SK-N-SH (cell line): ENCODE results near the gene MAP1B. TPM values are rescaled to one million over a fixed set of nuclear protein-coding genes. Genes with fewer than 3 reads are reported as not detected.

Source experiments
- CTCF ChIA-PET: fragments of 300-600, 350-600 bp; formaldehyde crosslinking; extraction: SDS; loops from one replicate; lab custom pipeline; 2021; lab: Yijun Ruan, JAX
- POLR2A ChIA-PET: fragments of 350-600 bp; sonication (Branson Sonifier 250); formaldehyde crosslinking; extraction: SDS; loops from one replicate; lab custom pipeline; 2020; ENCODE audit warnings: antibody characterized with exemption, inconsistent platforms; lab: Yijun Ruan, JAX
- DNase-seq: peaks from one replicate; pipeline ENCODE4 v3.0.0; 2012
- H2AFZ ChIP-seq: fragments of 200-600 bp; sonication (generic); 2 replicates; pipeline ENCODE4 v1.8.1; 2016; ENCODE audit warnings: antibody characterized with exemption, mild to moderate bottlenecking, low read depth
- H3F3A ChIP-seq: fragments of 200-600 bp; sonication (generic); replicated peaks from 2 replicates; pipeline ENCODE3; 2016; ENCODE audit warnings: antibody characterized with exemption, mild to moderate bottlenecking; ENCODE audit not compliant: insufficient read depth
- H3K27ac ChIP-seq, 2 experiments: fragments of 200-500 bp in 1 of 2; fragments of 200-600 bp in 1 of 2; sonication (Bioruptor generic) in 1 of 2; sonication (generic), shearing (Covaris generic) in 1 of 2; 2 replicates each; pipeline versions ENCODE4 v1.5.1 to v1.6.1; 2014 to 2016; ENCODE audit warnings: low read depth in 2 of 2, inconsistent platforms in 1 of 2, low read length in 1 of 2, mild to moderate bottlenecking in 1 of 2, mixed read lengths in 1 of 2
- H3K27me3 ChIP-seq: fragments of 200-600 bp; sonication (generic), shearing (Covaris generic); 2 replicates; pipeline ENCODE4 v1.6.1; 2016; ENCODE audit warnings: mixed run types; ENCODE audit not compliant: insufficient read depth
- H3K36me3 ChIP-seq, 2 experiments: fragments of 200-500 bp in 1 of 2; fragments of 200-600 bp in 1 of 2; sonication (Bioruptor generic) in 1 of 2; sonication (generic) in 1 of 2; replicated peaks in 1 of 2; 2 replicates each; pipeline versions ENCODE3 to v1.5.1; 2014 to 2016; ENCODE audit warnings: low read length in 1 of 2, mild to moderate bottlenecking in 1 of 2; ENCODE audit not compliant: insufficient read depth in 2 of 2, control insufficient read depth in 1 of 2
- H3K4me1 ChIP-seq, 2 experiments: fragments of 200-500 bp in 1 of 2; fragments of 200-600 bp in 1 of 2; sonication (Bioruptor generic) in 1 of 2; sonication (generic), shearing (Covaris generic) in 1 of 2; 2 replicates each; pipeline versions ENCODE4 v1.5.1 to v1.6.1; 2014 to 2016; ENCODE audit warnings: low read depth in 1 of 2, low read length in 1 of 2, mixed run types in 1 of 2; ENCODE audit not compliant: insufficient read depth in 2 of 2, control insufficient read depth in 1 of 2
- H3K4me2 ChIP-seq: fragments of 200-600 bp; sonication (generic), shearing (Covaris generic); 2 replicates; pipeline ENCODE4 v1.6.1; 2017; ENCODE audit warnings: mixed run types
- H3K4me3 ChIP-seq, 2 experiments: fragments of 200-500 bp in 1 of 2; fragments of 200-600 bp in 1 of 2; sonication (Bioruptor generic) in 1 of 2; sonication (generic), shearing (Covaris generic) in 1 of 2; 2 replicates each; pipeline versions ENCODE4 v1.5.1 to v1.8.1; 2014 to 2016; ENCODE audit warnings: low read depth in 2 of 2, inconsistent platforms in 1 of 2, low read length in 1 of 2, mild to moderate bottlenecking in 1 of 2, mixed read lengths in 1 of 2, moderate library complexity in 1 of 2
- H3K79me2 ChIP-seq: fragments of 200-600 bp; sonication (generic); 2 replicates; pipeline ENCODE4 v1.8.1; 2017; ENCODE audit warnings: mild to moderate bottlenecking; ENCODE audit not compliant: insufficient read depth
- H3K9ac ChIP-seq: fragments of 200-600 bp; sonication (generic); 2 replicates; pipeline ENCODE4 v1.6.1; 2017; ENCODE audit warnings: mixed run types
- H3K9me2 ChIP-seq: fragments of 200-600 bp; sonication (generic); 2 replicates; pipeline ENCODE4 v1.6.1; 2017; ENCODE audit warnings: mixed run types
- H3K9me3 ChIP-seq: fragments of 200-600 bp; sonication (generic); 2 replicates; pipeline ENCODE4 v1.6.1; 2017; ENCODE audit warnings: mixed run types, mild to moderate bottlenecking, moderate library complexity
- H4K20me1 ChIP-seq: fragments of 200-600 bp; sonication (generic); 2 replicates; pipeline ENCODE4 v1.6.1; 2017; ENCODE audit warnings: mild to moderate bottlenecking, mixed run types; ENCODE audit not compliant: insufficient read depth
- JUND ChIP-seq: IDR thresholded peaks from 2 replicates; pipeline ENCODE4 v1.4.0; 2012
- MEF2A ChIP-seq: IDR thresholded peaks from 2 replicates; pipeline ENCODE4 v1.4.0; 2012; ENCODE audit warnings: low read depth, borderline replicate concordance
- NFIC ChIP-seq: IDR thresholded peaks from 2 replicates; pipeline ENCODE4 v1.4.0; 2012; ENCODE audit warnings: borderline replicate concordance
- RFX5 ChIP-seq: IDR thresholded peaks from 2 replicates; pipeline ENCODE4 v1.6.1; 2012; ENCODE audit warnings: mild to moderate bottlenecking, improper control_type of control experiment, low read length
- YY1 ChIP-seq: IDR thresholded peaks from 2 replicates; pipeline ENCODE4 v1.4.0; 2012; ENCODE audit warnings: low read depth, mild to moderate bottlenecking
- WGBS: methylation state at CpG from one replicate; pipeline ENCODE4 v1.1.6; 2017; ENCODE audit warnings: low lambda C conversion rate; 5-methylcytosine and 5-hydroxymethylcytosine counted together
- polyA plus RNA-seq, 3 experiments: library from polyadenylated mRNA; depleted of rRNA; stranded (reverse); fragments of >200 nt; gene quantifications; 2 replicates each; pipeline ENCODE4 v1.2.3, GENCODE V29; 2012
- TF ChIP-seq, protein P1 (sequence below): IDR thresholded peaks from 2 replicates; pipeline ENCODE4; 2012
- TF ChIP-seq, protein P2 (sequence below): IDR thresholded peaks from 2 replicates; pipeline ENCODE4 v1.6.1; 2012; ENCODE audit warnings: mild to moderate bottlenecking, low read depth, low read length, moderate library complexity

Gene MAP1B
- polyA plus RNA-seq, 1 of the 3 experiments (the other 2 are of a cell fraction) = 47.5 TPM

DNA sequence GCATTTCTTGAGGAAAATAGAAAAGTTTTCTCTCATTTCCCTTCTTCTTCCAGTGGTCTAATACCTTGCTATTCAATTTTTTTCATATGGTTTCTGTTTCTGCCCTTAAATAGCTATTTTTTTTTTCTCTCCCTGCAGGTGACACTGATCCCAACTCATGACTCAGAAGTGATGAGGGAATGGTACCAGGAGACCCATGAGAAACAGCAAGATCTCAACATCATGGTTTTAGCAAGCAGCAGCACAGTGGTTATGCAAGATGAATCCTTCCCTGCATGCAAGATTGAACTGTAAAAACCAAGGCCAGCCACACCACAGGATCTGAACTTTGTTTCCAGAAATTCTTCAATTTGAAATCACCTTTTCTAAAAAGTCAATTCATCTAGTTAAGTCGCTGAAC lies 97.7 kb downstream of the MAP1B start:
- Histone ChIP-seq H2AFZ (no peak overlapping the region), H3K4me3 (no peak overlapping the region), H3F3A (peaks cover 93% of the 10 kb centered on the region), H3K27ac (peak overlapping the region in 1 of 2 experiments; percentile 94; a peak in 3 of 4 replicates), H3K4me2 (peak overlapping the region; percentile 31; the same call in 1 of the 2 replicates), H3K4me1 (peaks cover 8 to 74% of the 10 kb centered on the region in 2 experiments), H3K9ac (no peak overlapping the region), H3K9me3 (no peaks in the 10 kb centered on the region), H3K27me3 (no peaks in the 10 kb centered on the region), H4K20me1 (peaks cover 67% of the 10 kb centered on the region), H3K36me3 (peaks cover 93 to 96% of the 10 kb centered on the region in 2 experiments), H3K9me2 (no peaks in the 10 kb centered on the region), H3K79me2 (peaks cover 75% of the 10 kb centered on the region)
- POLR2A ChIA-PET = no interaction called here
- TF ChIP-seq RFX5 (no peak), NFIC (no peak), MEF2A (no peak), YY1 (no peak)
- TF ChIP-seq, protein P1, sequence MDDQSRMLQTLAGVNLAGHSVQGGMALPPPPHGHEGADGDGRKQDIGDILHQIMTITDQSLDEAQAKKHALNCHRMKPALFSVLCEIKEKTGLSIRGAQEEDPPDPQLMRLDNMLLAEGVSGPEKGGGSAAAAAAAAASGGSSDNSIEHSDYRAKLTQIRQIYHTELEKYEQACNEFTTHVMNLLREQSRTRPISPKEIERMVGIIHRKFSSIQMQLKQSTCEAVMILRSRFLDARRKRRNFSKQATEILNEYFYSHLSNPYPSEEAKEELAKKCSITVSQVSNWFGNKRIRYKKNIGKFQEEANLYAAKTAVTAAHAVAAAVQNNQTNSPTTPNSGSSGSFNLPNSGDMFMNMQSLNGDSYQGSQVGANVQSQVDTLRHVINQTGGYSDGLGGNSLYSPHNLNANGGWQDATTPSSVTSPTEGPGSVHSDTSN = no peak
- TF ChIP-seq, protein P2, sequence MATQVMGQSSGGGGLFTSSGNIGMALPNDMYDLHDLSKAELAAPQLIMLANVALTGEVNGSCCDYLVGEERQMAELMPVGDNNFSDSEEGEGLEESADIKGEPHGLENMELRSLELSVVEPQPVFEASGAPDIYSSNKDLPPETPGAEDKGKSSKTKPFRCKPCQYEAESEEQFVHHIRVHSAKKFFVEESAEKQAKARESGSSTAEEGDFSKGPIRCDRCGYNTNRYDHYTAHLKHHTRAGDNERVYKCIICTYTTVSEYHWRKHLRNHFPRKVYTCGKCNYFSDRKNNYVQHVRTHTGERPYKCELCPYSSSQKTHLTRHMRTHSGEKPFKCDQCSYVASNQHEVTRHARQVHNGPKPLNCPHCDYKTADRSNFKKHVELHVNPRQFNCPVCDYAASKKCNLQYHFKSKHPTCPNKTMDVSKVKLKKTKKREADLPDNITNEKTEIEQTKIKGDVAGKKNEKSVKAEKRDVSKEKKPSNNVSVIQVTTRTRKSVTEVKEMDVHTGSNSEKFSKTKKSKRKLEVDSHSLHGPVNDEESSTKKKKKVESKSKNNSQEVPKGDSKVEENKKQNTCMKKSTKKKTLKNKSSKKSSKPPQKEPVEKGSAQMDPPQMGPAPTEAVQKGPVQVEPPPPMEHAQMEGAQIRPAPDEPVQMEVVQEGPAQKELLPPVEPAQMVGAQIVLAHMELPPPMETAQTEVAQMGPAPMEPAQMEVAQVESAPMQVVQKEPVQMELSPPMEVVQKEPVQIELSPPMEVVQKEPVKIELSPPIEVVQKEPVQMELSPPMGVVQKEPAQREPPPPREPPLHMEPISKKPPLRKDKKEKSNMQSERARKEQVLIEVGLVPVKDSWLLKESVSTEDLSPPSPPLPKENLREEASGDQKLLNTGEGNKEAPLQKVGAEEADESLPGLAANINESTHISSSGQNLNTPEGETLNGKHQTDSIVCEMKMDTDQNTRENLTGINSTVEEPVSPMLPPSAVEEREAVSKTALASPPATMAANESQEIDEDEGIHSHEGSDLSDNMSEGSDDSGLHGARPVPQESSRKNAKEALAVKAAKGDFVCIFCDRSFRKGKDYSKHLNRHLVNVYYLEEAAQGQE = no peak
- CTCF ChIA-PET = interaction anchor here (0.7 kb wide), 1 partner anchor 682 kb away, joined by 3 read pairs; no protein-coding TSS in a partner anchor
- 94% methylated on average over 1 of the region's 1 CpG for WGBS
- no peak for DNase-seq

DNA sequence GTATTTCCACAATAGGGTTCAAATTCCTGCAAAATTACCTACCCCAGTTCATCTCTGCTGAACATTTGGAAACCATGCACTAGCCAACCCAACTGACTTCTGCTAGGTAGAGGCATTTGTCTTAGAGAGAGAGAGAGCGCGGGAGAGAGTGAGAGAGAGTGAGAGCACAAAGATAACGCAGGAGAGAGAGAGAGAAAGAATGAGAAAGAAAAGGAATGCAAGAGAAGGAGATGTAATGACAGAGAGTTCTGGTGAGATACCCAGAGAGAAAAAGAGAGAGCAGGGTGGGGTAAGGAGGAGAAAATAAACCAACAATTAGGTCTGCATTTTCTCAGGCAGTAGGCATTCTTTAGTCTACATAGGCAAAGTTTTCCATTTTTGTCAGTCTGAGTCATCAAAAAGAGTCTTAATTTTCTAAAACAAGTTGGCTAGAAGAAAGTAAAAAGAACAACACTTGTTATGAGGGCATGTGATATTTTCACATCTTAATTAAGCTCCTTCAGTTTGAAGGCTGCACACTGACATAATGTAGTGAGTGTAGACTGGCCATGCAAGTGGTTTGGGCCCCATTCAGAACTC lies 98.2 kb downstream of the MAP1B start:
- H3K79me2 ChIP-seq = peaks cover 70% of the 10 kb centered on the region
- peaks cover 61% of the 10 kb centered on the region for H4K20me1 ChIP-seq
- H3K4me3 ChIP-seq = no peak overlapping the region
- peak overlapping the region; percentile 60 to 94; a peak in 3 of 4 replicates for H3K27ac ChIP-seq
- 99% methylated on average over 3 of the region's 3 CpGs for WGBS
- peak; percentile 17; the same call in 1 of the 2 replicates for TF ChIP-seq JUND
- no peak for TF ChIP-seq NFIC
- H3K9me2 ChIP-seq = no peaks in the 10 kb centered on the region
- H3F3A ChIP-seq = peaks cover 95% of the 10 kb centered on the region
- no peaks in the 10 kb centered on the region for H3K27me3 ChIP-seq
- ChIA-PET CTCF (interaction anchor here (1.1 kb wide), 1 partner anchor 40 kb away, joined by 3 read pairs; no protein-coding TSS in a partner anchor), POLR2A (no interaction called here)
- no peaks in the 10 kb centered on the region for H3K9me3 ChIP-seq
- no peak for DNase-seq
- peaks cover 13 to 80% of the 10 kb centered on the region in 2 experiments for H3K4me1 ChIP-seq
- no peak overlapping the region for H3K9ac ChIP-seq
- H2AFZ ChIP-seq = no peak overlapping the region
- H3K36me3 ChIP-seq = peaks cover 88 to 90% of the 10 kb centered on the region in 2 experiments
- peak overlapping the region; percentile 31; the same call in 1 of the 2 replicates for H3K4me2 ChIP-seq
